GM12892 (cell line): ENCODE data around the gene CCDC85A.

Experiments used
- POLR2A ChIP-seq: IDR thresholded peaks from 2 replicates; pipeline ENCODE4 v1.6.1; 2011; ENCODE audit warnings: low read depth, low read length, control low read depth
- TAF1 ChIP-seq: IDR thresholded peaks from 2 replicates; pipeline ENCODE4 v1.6.1; 2011; ENCODE audit warnings: low read depth, mild to moderate bottlenecking, control low read depth, low read length, borderline replicate concordance

GRCh38 chr2:56197816-56198215, 14.0 kb downstream of the CCDC85A start:
- TF ChIP-seq POLR2A (no peak), TAF1 (no peak)
